ENCODE data around the gene ABHD12B.

ABHD12B gene, protein sequence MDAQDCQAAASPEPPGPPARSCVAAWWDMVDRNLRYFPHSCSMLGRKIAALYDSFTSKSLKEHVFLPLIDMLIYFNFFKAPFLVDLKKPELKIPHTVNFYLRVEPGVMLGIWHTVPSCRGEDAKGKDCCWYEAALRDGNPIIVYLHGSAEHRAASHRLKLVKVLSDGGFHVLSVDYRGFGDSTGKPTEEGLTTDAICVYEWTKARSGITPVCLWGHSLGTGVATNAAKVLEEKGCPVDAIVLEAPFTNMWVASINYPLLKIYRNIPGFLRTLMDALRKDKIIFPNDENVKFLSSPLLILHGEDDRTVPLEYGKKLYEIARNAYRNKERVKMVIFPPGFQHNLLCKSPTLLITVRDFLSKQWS

DNA sequence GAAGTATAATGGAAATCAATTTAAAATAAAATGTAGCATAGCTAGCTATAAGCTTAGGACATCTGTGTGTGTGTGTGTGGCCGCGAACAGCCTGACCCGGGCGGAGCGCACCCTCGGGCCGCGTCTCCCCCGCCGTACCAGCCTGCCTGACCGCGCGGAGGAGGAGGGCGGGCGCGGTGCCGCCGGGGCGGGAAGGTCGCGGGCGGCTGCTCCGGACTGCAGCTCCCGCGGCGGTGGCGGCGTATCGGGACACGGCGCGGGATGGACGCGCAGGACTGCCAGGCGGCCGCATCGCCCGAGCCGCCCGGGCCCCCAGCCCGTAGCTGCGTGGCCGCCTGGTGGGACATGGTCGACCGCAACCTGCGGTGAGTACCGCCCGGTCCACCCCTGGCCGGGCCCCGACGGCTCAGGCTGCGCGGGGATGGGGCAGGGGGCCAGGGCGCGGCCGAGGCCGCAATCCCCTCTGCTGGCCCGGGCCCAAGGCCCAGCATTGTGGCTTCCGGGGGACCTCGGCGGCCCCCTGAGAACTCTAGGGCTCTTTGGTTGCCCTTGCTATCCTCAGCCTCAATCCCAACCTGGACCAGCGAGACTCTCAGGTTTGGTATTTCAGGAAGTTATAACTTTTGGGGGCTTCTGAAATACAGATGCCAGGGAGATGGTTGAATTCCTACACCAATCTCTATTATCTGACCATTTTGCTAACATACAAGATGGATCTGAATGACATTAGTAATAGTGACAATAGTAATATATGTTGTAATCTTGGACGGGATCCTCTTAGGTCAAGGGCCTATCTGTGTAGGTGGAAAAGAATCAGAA, at the start of gene ABHD12B:
ABHD12B (plus strand) TSS at position 140 of the 819 bp plus-strand sequence; CDS start at position 262, 122 bp downstream.
- DNase-seq: no peak

DNA sequence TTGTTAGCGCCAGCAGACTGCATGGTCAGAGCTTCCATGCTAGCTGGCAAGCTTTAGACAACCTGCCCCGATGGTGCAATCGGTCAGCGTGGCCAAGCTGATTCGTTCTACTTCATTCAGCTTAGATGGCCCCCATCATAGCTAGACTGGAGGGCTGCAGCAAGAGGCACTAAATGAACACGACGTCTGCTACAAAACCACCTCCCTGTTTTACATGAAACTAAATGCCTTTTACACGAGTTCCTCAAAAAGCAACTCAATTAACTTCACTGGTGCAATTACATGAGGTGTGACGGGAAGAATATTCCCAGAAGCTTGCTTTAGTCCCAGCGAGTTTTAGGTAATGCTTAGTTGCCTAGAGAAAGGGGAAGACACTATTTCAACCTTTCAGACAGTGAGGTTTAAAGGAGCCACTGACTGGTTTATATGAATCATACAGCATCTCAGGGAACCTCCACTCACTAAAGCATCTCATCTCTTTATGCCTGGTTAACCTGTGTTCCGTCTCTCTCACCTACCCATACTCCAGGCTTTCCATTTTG, 49.3 kb upstream of the ABHD12B start:
- no peak for DNase-seq

DNA sequence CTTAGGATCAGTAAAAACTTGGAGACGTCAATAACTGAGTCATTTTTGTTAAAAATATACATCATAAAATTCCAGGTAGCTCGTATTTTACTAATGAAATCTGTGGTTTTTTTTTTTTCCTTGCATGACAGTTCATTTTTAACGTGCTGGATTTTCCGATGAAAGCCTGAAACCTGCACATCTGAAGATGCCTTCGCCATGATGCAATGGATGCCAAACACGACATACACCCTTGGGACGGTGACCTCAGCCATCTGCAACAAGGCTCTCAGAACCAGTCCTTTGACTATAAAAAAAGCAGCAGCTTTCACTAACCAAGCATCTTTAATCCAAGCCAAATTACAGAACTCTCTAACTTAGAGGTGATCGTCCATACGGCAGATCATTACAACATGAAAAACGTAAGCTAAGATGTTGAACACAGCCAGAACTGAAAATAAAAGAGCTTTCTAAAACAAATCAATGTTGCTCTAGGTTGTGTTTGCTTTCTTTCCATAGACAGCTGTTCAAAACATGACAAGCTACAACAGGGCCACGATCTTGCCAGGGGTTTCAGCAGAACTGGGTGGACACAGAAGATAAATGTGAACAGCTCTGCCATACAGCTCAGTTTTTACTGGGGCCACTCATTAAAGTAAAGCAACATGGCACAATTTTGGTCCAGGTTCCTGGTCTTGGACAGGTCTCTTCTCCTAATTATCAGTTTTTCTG, 48.6 kb upstream of the ABHD12B start:
- no peak for DNase-seq

DNA sequence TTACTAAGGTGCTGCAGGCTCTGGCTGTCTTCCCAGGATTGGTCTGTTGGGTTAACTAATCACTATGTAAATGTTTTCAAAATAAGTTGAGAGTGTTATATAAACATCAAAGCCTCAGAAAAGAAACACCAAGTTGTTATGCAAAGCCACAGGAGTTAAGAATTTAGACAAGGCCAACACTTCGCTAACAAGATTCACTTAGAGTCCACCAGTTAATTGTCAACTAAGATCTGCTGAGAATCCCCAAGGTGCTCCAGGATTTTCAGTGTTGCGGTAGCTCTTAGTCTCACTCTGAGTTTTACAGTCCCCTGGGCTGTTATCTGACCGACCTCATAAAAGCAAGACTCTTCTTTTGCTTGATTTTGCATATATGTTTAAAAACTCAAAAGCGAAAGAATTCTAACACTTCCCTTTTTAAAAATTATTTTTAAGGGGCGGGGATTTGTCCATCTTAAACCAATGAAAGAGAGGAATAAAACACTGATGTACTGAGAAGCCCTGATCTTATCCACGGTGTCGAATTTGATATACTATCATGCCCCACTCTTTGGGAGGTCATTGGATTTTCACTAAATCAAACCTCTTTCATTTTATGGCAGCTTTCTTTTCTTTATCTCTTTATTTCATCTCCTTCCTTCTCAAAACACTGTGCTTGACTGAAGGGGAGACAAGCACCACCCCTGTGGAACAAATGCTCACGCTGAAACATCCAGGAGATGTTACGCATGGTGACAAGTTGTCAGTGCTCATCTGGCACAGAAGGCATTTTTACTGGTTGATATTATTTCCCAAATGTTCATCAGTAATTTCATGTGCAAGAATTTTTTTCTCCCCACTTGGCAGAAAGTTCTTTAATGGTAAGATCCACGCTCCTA, 47.9 kb upstream of the ABHD12B start:
- DNase-seq: no peak

DNA sequence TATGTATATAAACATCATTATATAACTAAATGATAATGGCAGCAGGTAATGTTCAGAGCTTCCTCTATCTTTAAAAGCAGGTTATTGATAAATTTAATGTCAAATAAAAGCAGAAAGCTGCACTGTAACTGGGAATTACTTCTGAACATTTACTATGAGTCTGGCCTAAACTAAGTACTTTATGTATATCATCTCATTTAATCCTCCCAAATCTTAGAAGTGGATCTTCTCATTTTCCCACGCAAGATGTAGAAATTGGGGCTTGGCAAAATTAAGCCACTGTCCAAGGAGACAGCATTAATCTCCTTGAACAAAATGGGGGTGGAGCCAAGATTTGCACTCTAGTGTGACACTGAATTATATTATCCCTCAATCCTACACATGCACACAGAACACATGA, 46.5 kb upstream of the ABHD12B start:
- DNase-seq: no peak

DNA sequence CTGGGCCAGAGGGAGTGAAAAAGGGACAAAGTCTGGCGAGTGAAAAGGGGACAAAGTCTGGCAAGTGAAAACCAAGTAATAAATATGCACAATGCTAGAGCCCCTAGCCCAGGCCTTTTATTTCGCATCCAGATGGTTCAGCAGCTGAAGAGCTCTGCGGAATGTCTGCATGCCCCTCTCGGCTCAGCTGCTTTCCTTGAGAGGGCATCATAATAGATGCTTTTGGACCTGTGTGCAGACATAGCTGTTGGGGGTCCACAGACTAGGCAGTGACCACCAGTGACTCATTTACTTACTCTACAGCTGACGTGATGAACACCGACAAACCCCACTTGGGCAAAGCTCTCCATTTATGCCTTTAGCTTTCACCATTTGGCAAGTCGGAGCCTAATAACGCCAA, 45.2 kb upstream of the ABHD12B start:
- DNase-seq: no peak

DNA sequence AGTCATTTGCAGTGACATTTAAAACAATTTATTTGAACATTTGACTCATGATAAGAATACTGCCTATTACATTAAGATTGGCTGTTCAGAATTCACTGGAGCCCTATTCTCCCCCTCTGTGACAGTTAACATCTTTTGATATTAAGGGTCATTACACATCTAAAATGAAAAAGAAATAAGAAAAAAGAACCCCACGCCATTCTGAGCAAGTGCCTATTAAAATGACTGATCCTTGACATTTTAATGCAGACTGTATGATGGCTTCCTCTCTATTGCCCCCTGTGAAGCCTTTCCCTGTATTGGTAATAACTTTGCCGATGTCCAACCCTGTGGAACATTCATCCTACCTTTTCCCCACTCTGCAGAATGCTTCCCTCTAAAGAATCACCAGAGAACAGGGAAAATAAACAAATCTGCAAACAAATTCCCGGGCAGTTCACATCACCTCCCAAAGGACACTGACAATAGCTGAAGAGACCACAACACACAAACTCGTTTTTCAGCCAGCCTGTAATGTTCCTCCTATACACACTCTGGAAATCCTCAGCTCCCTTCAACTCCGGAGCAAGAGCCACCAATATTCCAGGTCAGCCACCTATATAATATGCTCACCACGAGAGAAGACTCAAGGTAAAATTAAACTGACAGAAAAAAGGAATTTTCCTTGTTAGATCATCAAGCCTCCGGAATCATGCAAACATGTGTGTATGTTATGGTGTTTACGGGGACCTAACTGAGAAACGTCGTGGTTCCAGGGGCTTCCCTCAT, 42.9 kb upstream of the ABHD12B start:
- DNase-seq: no peak

DNA sequence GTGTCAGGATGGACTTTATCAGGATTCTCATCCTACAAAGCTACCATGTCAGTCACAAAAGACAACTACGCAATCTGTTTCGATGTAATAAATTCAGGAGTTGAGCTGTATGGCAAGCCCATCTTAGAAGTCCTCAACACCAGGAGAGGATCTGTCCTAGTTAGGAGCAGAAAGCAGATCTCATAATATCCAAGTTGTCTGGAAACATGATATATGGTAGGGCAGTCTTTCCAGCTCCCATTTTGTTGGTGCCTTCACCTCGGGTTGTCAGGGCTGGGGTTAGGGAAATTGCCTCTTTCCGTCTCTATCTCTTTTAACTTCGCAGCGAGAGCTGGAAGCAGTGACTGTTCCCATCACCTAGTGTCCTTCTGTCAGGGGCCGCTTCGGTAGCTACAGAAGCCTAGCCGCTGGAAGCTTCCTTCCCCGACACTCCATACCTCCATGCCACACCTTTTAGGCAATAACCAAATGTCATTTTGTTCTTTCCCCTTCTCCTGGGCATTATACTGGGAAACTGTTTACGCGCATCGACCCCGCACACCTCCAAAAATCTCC, 42.3 kb upstream of the ABHD12B start:
- DNase-seq: no peak

DNA sequence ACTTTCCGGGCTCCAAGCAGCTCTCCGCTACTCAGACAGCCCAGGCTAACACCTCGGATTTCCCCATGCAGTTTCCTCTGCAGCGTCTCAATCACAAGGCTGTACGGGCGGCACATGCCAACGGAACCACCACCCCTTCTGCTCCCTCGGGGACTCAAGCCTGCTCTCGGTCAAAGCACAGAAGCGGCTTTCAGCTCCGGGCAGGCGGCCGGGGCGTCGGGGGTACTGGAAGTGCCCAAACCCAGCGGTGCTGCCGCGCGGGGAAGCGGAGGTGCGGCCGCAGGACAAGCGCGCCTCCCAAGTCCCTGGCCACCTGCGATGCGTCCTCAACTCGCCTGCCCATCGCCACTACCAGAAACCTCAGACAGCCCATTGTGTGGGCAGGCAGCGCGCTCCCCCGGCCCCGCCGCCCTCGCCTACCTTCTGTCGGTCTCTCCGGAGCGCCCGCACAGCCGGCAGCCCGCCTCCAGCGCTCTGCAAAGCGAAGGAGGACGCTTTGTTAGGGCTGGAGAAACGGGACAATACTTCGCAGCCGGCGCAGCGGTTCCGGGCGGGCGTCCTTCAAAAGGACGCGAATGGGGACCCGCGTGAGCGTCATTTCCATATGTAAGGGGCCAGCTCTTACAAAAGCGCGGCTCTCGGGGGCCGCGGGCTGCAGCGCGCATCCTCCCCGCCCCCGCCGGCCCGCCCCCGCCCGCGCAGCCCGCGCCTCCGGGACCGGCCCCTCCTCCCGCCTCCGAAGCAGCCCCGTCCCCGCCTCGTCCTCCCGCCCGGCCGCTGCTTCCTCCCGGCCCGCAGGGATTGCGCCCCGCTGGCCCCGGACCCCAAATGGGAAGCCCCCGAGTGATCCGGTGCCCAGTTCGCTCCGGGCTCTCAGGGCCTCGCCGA, 41.6 kb upstream of the ABHD12B start:
- peak; percentile 87 for DNase-seq

DNA sequence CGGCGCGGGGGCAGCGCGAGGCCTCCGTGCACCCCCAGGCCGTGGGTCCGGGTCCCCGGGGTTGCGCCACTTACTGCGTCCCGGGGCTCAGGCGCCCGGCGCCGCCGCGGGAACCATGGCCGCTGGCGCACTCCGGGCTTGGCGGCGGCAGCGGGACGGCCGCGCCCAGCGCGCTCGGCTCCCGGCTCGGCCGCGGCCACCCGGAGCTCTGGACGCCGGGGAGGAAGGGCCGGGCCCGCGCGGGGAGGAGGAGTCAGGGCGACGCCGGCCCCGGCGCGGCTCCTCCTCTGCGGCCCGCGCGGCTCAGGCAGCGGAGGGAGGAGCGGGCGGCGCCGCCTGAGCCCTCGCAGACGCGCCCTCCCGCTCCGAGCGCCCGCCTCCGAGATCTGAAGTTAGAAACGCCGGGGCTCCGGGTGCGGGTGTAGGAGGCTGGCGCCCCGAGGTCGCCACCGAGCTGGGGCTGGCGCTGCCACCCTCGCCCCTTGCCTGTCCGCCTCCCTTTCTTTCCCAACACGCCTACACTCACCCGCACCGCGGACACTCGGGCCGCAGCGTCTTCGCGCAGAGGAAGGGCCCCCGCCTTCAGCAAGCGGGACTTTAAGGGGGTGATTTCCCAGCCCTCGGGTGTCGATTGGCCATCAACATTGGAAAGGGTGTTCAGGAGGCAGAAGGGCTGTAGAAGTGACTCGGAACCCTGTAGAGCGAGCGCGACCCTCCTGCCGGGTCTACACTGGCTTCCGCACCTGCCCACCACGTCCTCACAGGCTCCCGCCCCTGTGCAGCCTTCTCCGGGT, 40.7 kb upstream of the ABHD12B start, which contains the start of gene NIN:
NIN (minus strand) TSS at position 231 of the 794 bp plus-strand sequence. CDS start 9,106 bp downstream, outside the sequence.
- DNase-seq: peak; percentile 90

DNA sequence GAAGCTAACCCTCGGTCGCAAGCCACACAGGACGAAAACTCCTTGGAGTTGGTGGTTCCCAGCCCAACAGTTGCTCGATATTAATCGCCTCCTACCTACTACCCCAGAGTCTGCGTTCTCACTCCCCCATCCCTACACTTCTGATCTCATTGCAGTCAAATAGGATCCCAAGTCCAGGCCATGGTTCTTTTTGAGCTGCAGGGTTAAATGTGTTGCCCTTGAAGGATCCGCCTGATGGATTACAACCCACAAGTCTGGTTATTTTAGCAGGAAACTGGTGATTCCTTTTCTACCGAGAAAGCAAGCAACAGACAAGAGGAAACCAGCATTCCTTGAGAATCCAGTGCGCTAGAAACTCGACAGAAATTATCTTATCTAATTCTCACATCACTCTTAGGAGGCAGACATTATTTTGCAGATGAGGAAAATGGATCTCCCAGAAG, 40.1 kb upstream of the ABHD12B start:
- no peak for DNase-seq

DNA sequence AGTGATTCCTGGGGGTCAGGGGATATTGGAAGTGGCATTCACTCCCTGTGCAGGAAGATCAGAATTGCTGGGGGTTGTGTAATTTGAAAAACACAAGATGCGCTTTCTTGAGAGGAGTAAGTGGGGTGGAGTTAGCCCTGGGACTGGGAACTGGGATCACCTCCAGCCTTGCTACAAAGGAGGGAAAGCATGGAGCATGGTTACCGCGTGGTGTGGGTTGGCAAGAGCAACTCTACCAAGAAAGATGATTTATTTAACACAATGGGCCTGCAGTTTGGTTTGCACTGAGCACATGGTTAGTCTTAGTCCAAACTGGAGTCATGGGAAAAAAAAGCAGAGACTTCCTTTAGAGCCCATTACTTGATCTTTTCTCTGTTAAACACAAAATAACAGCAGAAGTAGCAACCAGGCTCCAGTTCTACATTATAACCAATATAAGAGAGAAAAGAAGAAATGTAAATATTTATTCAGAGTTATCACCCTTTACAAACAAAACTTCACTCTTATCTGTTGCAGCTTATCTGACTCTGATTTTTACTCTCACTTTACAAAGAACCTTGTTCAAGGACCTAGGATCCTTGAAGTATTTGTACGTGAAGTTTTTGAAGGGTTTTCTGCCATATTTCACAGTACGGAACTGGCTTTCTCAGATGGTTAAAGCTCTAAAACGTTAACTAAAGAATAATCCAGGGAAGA, 38.8 kb upstream of the ABHD12B start:
- DNase-seq: no peak

DNA sequence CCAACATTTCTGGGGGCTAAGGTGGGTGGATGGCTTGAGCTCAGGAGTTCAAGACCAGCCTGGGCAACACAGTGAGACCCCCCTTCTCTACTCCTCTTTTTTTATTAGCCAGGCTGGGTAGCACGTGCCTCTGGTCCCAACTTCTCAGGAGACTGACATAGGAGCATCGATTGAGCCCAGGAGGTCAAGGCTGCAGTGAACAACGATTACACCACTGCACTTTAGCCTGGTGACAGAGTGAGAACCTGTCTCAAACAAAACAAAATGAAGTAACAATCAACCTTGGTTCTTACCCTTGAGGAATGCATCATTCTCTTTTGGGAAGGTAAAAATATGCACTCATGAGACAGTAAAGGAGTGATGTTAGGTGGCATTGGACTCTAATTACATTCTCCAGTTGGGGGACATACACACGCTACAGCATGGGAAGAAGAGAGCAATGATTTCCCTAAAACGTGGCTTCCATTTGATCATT, 37.0 kb upstream of the ABHD12B start:
- DNase-seq: no peak

DNA sequence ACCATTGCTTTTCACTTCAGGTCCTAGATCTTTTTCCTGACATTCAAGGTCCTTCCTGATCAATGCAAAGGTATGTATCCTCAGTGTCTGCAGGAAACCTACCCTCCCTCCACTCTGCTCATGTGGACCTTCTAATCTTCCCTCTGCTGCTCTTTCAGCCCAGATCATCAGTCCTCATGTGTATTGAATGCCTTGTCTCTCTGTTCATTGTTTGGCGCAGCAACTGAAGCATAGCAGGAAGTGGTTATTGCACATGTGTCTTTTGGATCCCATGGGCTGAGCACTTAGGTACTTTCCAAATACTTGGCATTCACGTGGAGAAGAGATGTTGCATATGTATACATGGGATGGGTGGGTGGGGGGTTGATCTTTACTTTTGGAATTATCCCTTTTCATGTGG, 36.6 kb upstream of the ABHD12B start:
- DNase-seq: no peak

DNA sequence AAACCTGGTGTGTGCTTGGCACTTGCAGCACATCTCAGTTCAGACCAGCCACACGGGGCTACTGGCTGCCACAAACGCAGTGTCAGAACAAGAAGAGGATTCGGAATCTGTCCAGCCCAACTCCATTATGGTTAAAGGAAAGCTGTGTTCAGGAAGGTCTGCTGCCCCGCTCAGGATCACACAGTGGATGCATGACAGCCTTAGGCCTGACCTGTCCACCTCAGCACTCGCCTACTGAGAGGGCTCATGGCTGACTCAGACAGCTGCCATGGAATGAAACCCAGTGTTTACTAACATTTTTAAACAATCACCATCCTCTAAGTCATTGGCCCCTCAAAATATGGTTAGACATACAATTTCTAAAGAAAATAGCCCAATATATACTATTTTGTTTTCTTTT, 35.3 kb upstream of the ABHD12B start:
- DNase-seq: no peak

DNA sequence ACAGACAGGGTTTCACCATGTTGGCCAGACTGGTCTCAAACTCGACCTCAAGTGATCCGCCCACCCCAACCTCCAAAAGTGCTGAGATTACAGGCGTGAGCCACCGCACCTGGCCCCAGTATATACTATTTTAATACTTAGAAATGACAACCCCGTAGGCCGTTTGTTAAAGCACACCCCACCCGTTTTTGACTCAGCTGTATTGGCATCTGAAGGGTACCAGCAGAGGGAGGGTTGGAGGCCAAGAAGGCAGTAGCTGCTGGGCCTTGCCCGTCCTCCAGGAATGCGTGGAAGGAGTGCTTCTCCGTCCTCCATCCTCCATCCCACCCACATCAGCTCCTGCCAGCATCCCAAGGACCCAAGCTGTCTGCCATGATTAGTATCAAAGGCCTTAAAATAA, 34.6 kb upstream of the ABHD12B start:
- DNase-seq: no peak

DNA sequence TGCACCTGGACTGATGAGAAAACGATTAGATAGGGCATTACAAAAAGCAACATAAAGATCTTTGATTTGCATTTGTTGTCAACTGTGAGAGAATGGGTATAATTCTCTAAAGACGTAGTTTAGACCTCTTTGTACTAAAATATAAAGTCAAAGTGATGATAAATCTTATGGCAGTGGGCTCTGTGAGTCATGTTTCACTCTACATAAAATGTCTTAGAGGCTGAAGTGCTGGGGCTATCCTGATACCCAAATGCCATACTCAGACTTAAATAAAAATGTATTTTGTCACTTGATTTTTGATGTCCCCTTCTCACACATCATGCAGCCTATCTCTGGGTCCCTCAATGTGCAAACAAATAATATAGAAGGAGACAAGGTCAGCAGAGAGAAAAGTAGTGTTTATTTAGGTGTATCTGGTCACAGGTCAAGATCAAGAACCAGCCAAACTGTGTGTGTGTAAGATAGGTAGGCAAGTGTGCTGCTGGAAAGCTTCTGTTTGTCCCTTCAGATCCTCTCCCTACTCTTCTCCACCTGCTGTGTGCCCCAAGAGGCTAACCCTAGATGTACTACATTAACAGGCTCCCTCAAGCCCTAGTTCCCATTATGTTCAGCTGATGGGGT, 33.9 kb upstream of the ABHD12B start:
- DNase-seq: no peak

DNA sequence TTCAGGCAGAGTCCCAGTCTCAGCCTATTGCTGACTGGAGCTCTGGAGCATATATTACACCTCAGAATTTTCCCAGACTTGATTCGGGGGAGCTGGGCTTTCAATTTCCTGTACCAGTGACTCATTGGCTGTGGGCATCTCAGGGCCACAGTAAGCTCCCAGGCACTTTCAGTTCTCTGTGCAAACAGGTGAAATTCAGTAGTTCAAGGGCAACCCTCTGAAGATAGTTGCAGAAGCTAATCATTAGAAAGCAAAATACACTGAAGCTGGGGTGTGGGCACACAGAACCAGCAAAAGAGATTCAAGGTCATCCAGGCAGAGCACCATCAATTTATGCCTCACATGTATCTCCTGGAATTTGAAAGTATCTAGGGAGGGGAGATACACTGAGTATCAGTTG, 32.8 kb upstream of the ABHD12B start:
- no peak for DNase-seq
